Mesenchymal stem cell (in vitro differentiated cells and primary cell): Measurements from ENCODE around the gene CIB2.

Source experiments
- DNase-seq: peaks from one replicate; pipeline ENCODE4 v3.0.0-alpha.2; 2013
- H2AFZ ChIP-seq: one replicate; pipeline ENCODE4 v1.6.1; 2013; ENCODE audit warnings: low read depth, mild to moderate bottlenecking, control low read depth, inconsistent platforms, low read length, moderate library complexity
- H2AK5ac ChIP-seq: 2 replicates; pipeline ENCODE4 v1.6.1; 2013; ENCODE audit warnings: low read length, moderate library complexity, mild to moderate bottlenecking, inconsistent platforms; ENCODE audit not compliant: severe bottlenecking
- H2BK120ac ChIP-seq: one replicate; pipeline ENCODE4 v1.6.1; 2013; ENCODE audit warnings: low read depth, mild to moderate bottlenecking, inconsistent platforms, low read length, moderate library complexity
- H2BK12ac ChIP-seq, 2 experiments: one replicate each; pipeline ENCODE4 v1.6.1; 2013; ENCODE audit warnings: inconsistent platforms in 2 of 2, low read length in 2 of 2, mild to moderate bottlenecking in 2 of 2, moderate library complexity in 2 of 2, control low read depth in 1 of 2
- H2BK15ac ChIP-seq: one replicate; pipeline ENCODE4 v1.6.1; 2013; ENCODE audit warnings: mild to moderate bottlenecking, low read depth, inconsistent platforms; ENCODE audit not compliant: poor library complexity, severe bottlenecking
- H2BK5ac ChIP-seq: 2 replicates; pipeline ENCODE4 v1.6.1; 2013; ENCODE audit warnings: low read depth, mild to moderate bottlenecking, low read length, control low read depth, inconsistent platforms; ENCODE audit not compliant: poor library complexity, severe bottlenecking
- H3K14ac ChIP-seq, 2 experiments: one replicate each; pipeline ENCODE4 v1.6.1; 2013; ENCODE audit warnings: inconsistent platforms in 2 of 2, low read length in 2 of 2, control low read depth in 1 of 2, mild to moderate bottlenecking in 1 of 2, moderate library complexity in 1 of 2
- H3K18ac ChIP-seq, 2 experiments: one replicate each; pipeline ENCODE4 v1.6.1; 2013; ENCODE audit warnings: inconsistent platforms in 2 of 2, low read length in 2 of 2, control low read depth in 1 of 2, low read depth in 1 of 2, mild to moderate bottlenecking in 1 of 2
- H3K23ac ChIP-seq, 2 experiments: one replicate each; pipeline ENCODE4 v1.6.1; 2013; ENCODE audit warnings: inconsistent platforms in 2 of 2, low read length in 2 of 2, mild to moderate bottlenecking in 2 of 2, moderate library complexity in 2 of 2, control low read depth in 1 of 2
- H3K27ac ChIP-seq: 2 replicates; pipeline ENCODE4 v1.5.1; 2013; ENCODE audit warnings: mild to moderate bottlenecking, moderate library complexity, low read length, control low read depth, inconsistent platforms; ENCODE audit not compliant: poor library complexity, severe bottlenecking
- H3K27me3 ChIP-seq, 2 experiments: 2 replicates each; pipeline versions ENCODE4 v1.6.1 to v1.7.0; 2013; ENCODE audit warnings: low read length in 2 of 2, mild to moderate bottlenecking in 2 of 2, moderate library complexity in 2 of 2, control low read depth in 1 of 2, inconsistent platforms in 1 of 2; ENCODE audit not compliant: control insufficient read depth in 1 of 2, insufficient read depth in 1 of 2
- H3K36me3 ChIP-seq, 2 experiments: 2 replicates each; pipeline versions ENCODE4 v1.6.1 to v1.7.0; 2013; ENCODE audit warnings: low read length in 2 of 2, control low read depth in 1 of 2, inconsistent platforms in 1 of 2, low read depth in 1 of 2, mild to moderate bottlenecking in 1 of 2; ENCODE audit not compliant: insufficient read depth in 2 of 2, control insufficient read depth in 1 of 2
- H3K4ac ChIP-seq, 2 experiments: one replicate each; pipeline ENCODE4 v1.6.1; 2013; ENCODE audit warnings: inconsistent platforms in 2 of 2, low read length in 2 of 2, mild to moderate bottlenecking in 2 of 2, moderate library complexity in 2 of 2, control low read depth in 1 of 2, low read depth in 1 of 2
- H3K4me1 ChIP-seq: 2 replicates; pipeline ENCODE4 v1.6.1; 2013; ENCODE audit warnings: low read depth, low read length, control low read depth; ENCODE audit not compliant: control insufficient read depth, insufficient read depth
- H3K4me2 ChIP-seq: 2 replicates; pipeline ENCODE4 v1.6.1; 2013; ENCODE audit warnings: low read length, mild to moderate bottlenecking, inconsistent platforms; ENCODE audit not compliant: poor library complexity, severe bottlenecking
- H3K4me3 ChIP-seq, 2 experiments: 2 replicates each; pipeline versions ENCODE4 v1.5.1 to v1.7.0; 2013; ENCODE audit warnings: low read length in 2 of 2, mild to moderate bottlenecking in 2 of 2, control low read depth in 1 of 2, low read depth in 1 of 2; ENCODE audit not compliant: insufficient read depth in 1 of 2
- H3K79me1 ChIP-seq: replicated peaks from 2 replicates; pipeline ENCODE4 v1.6.1; 2013; ENCODE audit warnings: mild to moderate bottlenecking, control low read depth, low read length, inconsistent platforms; ENCODE audit not compliant: poor library complexity, severe bottlenecking
- H3K9ac ChIP-seq: 2 replicates; pipeline ENCODE4 v1.7.0; 2013; ENCODE audit warnings: mild to moderate bottlenecking, low read length, moderate library complexity
- H3K9me3 ChIP-seq: 2 replicates; pipeline ENCODE4 v1.7.0; 2013; ENCODE audit warnings: mild to moderate bottlenecking, low read length; ENCODE audit not compliant: control insufficient read depth
- H4K8ac ChIP-seq: one replicate; pipeline ENCODE4 v1.6.1; 2013; ENCODE audit warnings: inconsistent platforms, mild to moderate bottlenecking, low read length, moderate library complexity
- H4K91ac ChIP-seq: one replicate; pipeline ENCODE4 v1.6.1; 2013; ENCODE audit warnings: mild to moderate bottlenecking, low read length, inconsistent platforms
- WGBS: methylation state at CpG from one replicate; pipeline ENCODE4 v1.1.7; 2013; ENCODE audit warnings: mixed read lengths; 5-methylcytosine and 5-hydroxymethylcytosine counted together

Gene CIB2

GRCh38 chr15:78097667-78098066, 33.6 kb downstream of the CIB2 start:
- H2AFZ ChIP-seq, result no peak overlapping the region
- H3K14ac ChIP-seq, result no peak overlapping the region
- peak overlapping the region; percentile 64 for H2AK5ac ChIP-seq
- no peak overlapping the region for H4K8ac ChIP-seq
- no peak overlapping the region for H3K4me3 ChIP-seq
- H3K9me3 ChIP-seq, result no peaks in the 10 kb centered on the region
- peaks cover 15% of the 10 kb centered on the region for H3K4me1 ChIP-seq
- 90% methylated on average over 9 of the region's 9 CpGs for WGBS
- peaks cover 0 to 12% of the 10 kb centered on the region in 2 experiments for H3K27me3 ChIP-seq
- no peak overlapping the region for H2BK12ac ChIP-seq
- no peaks in the 10 kb centered on the region for H3K79me1 ChIP-seq
- H4K91ac ChIP-seq, result no peak overlapping the region
- no peaks in the 10 kb centered on the region for H3K36me3 ChIP-seq
- no peak overlapping the region for H2BK15ac ChIP-seq
- no peak overlapping the region for H3K27ac ChIP-seq
- no peak overlapping the region for H3K4me2 ChIP-seq
- H3K9ac ChIP-seq, result no peak overlapping the region
- H3K18ac ChIP-seq, result no peak overlapping the region
- no peak overlapping the region for H3K4ac ChIP-seq
- no peak overlapping the region for H2BK120ac ChIP-seq
- peak overlapping the region in 1 of 2 experiments; percentile 3 for H3K23ac ChIP-seq
- DNase-seq, result no peak
- no peak overlapping the region for H2BK5ac ChIP-seq

DNA sequence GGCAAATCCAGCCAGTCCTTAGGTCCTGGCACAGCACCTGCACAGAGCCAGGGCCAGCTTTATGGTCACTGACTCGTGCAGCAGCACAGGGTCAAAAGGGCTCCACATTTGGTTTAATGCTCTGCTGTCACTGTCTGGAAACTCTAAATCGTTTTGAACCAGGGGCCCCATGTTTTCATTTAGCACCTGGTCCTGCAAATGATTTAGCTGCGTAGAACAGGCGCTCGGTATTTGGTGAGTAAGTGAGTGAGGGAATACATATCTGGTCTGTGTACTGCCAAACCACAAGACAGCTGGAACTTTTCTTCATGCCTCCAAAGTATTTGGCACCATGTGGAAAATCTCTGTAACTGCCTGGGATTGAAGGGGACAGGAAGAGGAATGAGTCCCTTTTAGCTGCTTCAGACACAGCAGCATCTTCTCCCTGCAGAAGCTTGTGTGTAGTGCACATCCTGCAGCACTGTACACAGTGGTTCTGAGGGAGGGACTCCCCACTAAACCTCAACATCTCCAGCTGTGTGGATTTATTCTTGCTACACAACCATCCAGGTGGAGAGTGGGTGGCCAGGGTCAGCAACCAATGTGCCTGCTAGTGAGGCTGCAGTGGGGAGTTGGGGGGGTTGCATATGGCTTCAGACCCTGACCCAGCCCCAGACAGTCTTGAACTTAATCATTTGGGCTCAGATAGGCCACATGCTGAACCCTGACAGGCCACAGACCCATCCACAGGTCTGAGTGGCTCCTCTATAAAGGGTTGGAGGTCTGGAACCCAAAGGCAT, 37.8 kb downstream of the CIB2 start:
- H2BK5ac ChIP-seq, result peak overlapping the region; percentile 78

GRCh38 chr15:78092261-78093041, 38.8 kb downstream of the CIB2 start, which contains the start of gene SH2D7:
SH2D7 (plus strand) TSS chr15:78092561; CDS start chr15:78092585, 24 bp downstream.
- Histone ChIP-seq H3K23ac (no peak within 1 kb of the TSS), H2AK5ac (peak within 1 kb of the TSS; percentile 96), H3K27ac (peak within 1 kb of the TSS; percentile 83), H3K14ac (peak within 1 kb of the TSS in 1 of 2 experiments; percentile 71), H3K4me3 (no peak within 1 kb of the TSS), H3K4ac (peak within 1 kb of the TSS; percentile 3 to 47), H2BK12ac (peak within 1 kb of the TSS; percentile 43 to 72), H2BK120ac (peak within 1 kb of the TSS; percentile 23), H3K27me3 (peaks cover 0 to 32% of the 10 kb centered on the region in 2 experiments), H2BK5ac (peak within 1 kb of the TSS; percentile 78), H3K9ac (no peak within 1 kb of the TSS), H2AFZ (no peak within 1 kb of the TSS), H2BK15ac (no peak within 1 kb of the TSS), H3K9me3 (no peaks in the 10 kb centered on the region), H3K36me3 (no peaks in the 10 kb centered on the region), H3K4me2 (no peak within 1 kb of the TSS), H4K8ac (peak within 1 kb of the TSS; percentile 45), H3K4me1 (peaks cover 27% of the 10 kb centered on the region), H4K91ac (peak within 1 kb of the TSS; percentile 84), H3K18ac (peak within 1 kb of the TSS; percentile 6 to 71), H3K79me1 (no peaks in the 10 kb centered on the region)
- WGBS, result 90% methylated on average over 11 of the region's 11 CpGs
- DNase-seq, result peak; percentile 32

More for the DNA sequence above, 37.8 kb downstream of the CIB2 start:
- Histone ChIP-seq H2BK120ac (no peak overlapping the region), H3K27ac (peak overlapping the region; percentile 91), H3K4me1 (peaks cover 27% of the 10 kb centered on the region), H2BK15ac (no peak overlapping the region), H2AFZ (no peak overlapping the region), H2AK5ac (peak overlapping the region; percentile 98), H3K4me3 (no peak overlapping the region), H3K9ac (no peak overlapping the region), H4K8ac (peak overlapping the region; percentile 32), H3K4ac (peak overlapping the region in 1 of 2 experiments; percentile 30), H3K4me2 (peak overlapping the region; percentile 7), H3K18ac (peak overlapping the region in 1 of 2 experiments; percentile 28), H3K14ac (peak overlapping the region in 1 of 2 experiments; percentile 41), H4K91ac (peak overlapping the region; percentile 2), H2BK12ac (peak overlapping the region in 1 of 2 experiments; percentile 59), H3K79me1 (no peaks in the 10 kb centered on the region), H3K9me3 (no peaks in the 10 kb centered on the region), H3K23ac (no peak overlapping the region), H3K36me3 (no peaks in the 10 kb centered on the region), H3K27me3 (peaks cover 0 to 32% of the 10 kb centered on the region in 2 experiments)
- DNase-seq, result peak; percentile 94
- 8% methylated on average over 5 of the region's 5 CpGs for WGBS
